NCI-H82 treated with DMSO at 0.1 percent for 48 hours (cell line): ENCODE data around the gene SYNPR.
"Not testable (repeated sequence)": the region's sequence is repeated elsewhere in the genome, so short reads cannot be mapped to it uniquely, and the experiment has no call there.

Experiments
- DNase-seq: peaks from one replicate; lab custom pipeline; 2025; ENCODE audit not compliant: unreplicated experiment; lab: John Stamatoyannopoulos, UW

SYNPR gene

GRCh38 chr3:63278171-63279004, at the start of gene SYNPR:
TSS of gene SYNPR (plus strand) at chr3:63278308.
- DNase-seq, result no peak

GRCh38 chr3:63228677-63229076, 49.4 kb upstream of the SYNPR start:
- peak; percentile 17 for DNase-seq

DNA sequence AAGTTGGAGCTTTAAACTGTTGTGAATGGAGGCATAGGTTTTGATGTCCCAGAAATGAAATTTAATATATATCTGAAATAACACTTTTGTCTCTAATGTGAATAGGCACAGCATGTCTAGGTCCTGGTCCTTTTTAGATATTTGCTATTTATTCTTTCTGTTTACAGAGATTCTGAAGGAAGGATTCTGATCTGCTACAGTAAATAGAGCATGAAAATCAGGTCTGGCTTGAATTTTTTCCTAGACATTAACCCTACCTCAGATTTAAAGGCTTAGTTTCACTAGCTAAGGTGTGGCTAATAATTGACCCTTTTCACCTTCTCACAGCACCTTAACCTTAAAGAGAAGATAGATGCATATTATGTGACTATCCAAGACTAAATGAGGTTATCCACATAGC, 48.0 kb upstream of the SYNPR start:
- DNase-seq, result no peak

- no peak for DNase-seq
Observed at GRCh38 chr3:63231643-63232042, 46.5 kb upstream of the SYNPR start.

- DNase-seq, result peak; percentile 12
Observed at GRCh38 chr3:63232764-63233396, 45.2 kb upstream of the SYNPR start.

- DNase-seq, result no peak
Observed at GRCh38 chr3:63240381-63240902, 37.7 kb upstream of the SYNPR start.

GRCh38 chr3:63242124-63242523, 36.0 kb upstream of the SYNPR start:
- no peak for DNase-seq

- DNase-seq, result no peak
Observed at GRCh38 chr3:63244486-63244885, 33.6 kb upstream of the SYNPR start.

DNA sequence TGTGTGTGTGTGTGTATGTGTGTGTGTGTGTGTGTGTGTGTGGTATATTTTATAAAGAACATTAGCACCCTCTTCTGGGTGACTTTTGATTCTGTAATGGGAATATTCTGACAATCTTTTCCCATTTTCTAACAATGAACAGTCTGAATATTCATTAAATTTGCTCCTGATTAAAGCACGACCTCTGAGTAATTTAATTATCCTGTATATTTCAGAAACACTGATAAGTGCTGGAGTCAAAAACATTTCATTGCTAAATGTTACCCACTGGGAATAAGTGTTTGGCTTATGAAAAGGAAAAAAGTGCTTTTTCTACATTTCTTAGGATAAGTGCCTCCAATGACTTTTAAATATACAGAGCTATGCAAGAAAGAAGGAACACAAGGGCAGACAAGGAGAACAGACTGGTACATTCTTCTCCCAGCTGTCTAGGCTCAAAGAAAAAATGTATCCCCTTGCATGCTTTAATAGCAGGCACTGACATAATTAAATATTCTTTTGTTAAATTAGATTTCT, 32.3 kb upstream of the SYNPR start:
- no peak for DNase-seq

- DNase-seq, result no peak
Observed at GRCh38 chr3:63248015-63248414, 30.1 kb upstream of the SYNPR start.

GRCh38 chr3:63251499-63251898, 26.6 kb upstream of the SYNPR start:
- no peak for DNase-seq

GRCh38 chr3:63255819-63256218, 22.3 kb upstream of the SYNPR start:
- not testable (repeated sequence) for DNase-seq

DNA sequence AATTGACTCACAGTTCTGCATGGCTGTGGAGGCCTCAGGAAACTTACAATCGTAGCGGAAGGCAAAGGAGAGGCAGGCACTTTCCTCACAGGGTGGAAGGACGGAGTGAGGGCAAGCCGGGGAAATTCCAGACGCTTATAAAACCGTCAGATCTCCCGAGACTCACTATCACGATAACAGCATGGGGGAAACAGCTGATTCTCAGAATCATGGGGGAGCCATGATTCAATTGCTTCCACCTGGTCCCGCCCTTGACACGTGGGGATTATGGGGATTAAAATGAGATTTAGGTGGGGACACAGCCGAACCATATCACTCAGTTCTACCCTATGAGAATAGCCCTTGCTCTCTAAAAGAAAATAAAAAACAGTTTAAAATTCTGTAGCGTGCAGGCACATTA, 13.4 kb upstream of the SYNPR start:
- DNase-seq, result no peak

DNA sequence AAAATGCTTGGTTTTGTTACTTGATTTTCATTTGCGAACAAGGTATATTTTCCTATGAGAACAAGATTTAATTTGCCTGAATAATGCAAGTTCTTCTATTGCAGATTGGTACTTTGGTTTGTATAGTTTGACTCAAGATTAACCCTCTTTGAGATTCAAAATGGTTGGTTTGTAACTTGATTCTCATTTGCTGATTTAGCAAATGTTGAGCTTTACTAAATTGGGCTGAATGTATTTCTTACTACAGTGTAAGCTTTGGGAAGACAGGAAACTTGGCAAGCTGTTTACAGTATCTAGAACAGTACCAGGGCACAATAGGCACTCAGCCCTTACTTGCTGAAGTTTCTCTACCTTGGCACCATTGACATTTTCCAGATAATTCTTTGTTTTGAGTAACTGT, 3.7 kb upstream of the SYNPR start:
- no peak for DNase-seq

- no peak for DNase-seq
Observed at GRCh38 chr3:63279005-63279841, 1.1 kb downstream of the SYNPR start.

DNA sequence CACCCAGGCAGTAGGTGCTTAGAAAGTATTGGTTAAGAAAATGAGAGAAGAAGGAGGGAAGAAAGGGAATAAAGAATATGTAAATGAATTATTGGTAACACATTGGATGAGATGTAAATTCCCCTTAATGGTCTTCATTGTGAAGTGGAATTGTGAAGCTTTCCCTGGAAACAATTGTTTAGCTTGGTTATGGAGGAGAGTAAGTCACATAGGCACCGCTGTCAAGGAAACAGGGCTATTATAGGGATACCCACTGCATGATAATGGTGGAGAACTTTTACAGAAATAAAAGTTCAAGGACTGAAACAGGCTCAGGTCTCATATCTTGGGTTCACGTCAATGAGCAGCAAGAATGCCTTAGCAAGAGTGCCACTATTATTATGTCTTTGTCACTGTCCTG, 9.5 kb downstream of the SYNPR start:
- DNase-seq, result no peak

DNA sequence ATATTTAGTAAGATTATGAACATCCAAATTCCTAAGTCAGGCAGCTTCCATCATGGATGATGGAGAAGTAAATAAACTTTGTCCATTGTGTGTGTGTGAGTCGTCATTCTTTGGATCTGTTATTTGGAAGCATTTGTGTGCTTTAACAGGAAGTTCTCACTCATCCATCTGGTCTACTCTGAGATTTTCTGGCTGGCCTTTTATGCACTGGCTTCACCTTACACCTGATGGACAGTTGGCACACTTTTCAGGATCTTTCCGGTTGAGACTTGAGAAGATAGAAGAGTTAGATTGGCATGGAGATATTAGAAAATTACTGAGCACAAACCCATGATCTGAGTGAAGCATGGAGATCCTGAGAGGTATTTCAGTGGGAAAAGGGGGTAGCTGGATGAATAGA, 12.6 kb downstream of the SYNPR start:
- DNase-seq, result no peak

GRCh38 chr3:63294332-63294731, 16.2 kb downstream of the SYNPR start:
- no peak for DNase-seq

DNA sequence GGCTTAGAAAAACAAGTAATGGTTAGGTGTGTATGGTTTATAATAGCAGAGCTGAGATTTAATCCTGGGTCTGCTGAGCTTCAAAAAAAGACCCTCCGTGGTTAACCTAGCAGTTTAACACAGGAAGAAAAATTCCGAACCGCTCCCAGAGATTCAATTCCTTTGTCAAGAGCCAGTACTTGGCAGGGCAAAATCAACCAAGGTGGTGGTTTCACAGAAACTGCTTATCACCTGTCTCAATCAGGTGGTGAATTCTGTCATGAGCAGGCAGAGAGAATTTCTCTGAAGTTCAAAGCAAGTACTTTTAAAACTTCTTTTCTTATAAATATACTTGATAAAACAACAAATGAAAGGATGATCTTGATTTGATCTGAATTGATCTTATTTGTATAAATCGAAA, 17.2 kb downstream of the SYNPR start:
- DNase-seq, result no peak

DNA sequence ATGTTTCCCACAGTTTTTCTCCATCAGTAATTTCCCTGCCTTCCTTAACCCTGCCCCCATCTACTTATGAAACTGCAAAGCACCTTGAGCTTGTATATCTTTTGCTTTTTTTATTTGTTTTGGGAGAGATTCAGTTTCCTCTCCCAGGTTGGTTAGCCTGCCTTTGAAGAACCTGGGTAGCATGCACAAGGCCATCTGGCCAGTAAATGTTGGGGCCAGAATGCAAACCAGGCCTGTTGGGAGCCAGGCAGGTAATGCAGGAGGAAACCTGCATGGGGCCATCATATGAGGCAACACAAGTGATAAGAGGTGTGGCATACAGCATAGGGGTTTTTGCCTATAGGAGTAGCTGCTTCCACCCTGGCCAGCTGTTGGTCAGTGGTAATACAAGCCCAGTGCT, 17.7 kb downstream of the SYNPR start:
- DNase-seq, result no peak

DNA sequence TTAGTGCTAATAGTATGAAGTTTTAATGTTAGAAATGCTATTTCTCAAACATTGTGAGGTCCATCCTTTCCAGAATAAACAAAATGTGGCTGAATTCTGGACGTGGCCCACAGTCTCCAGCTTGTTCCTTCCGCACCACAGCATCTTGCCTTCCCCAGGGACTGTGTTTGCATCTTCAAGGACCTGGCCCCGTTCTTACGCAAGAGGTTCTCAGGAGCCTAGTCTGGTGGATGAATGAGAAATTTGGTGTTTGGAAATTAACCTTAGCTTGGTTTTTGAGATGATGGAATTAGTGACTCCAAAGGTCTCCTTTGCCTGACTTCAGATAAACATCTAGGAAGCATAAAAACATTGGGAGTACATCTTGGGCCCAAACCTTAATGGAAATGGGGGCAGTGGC, 18.1 kb downstream of the SYNPR start:
- no peak for DNase-seq
